HepG2 (cell line): ENCODE data around the gene CD300LF. TPM values are rescaled to one million over a fixed set of nuclear protein-coding genes. Genes with fewer than 3 reads are reported as not detected.

Source experiments
- BHLHE40 ChIP-seq: IDR thresholded peaks from 2 replicates; pipeline ENCODE4 v1.6.1; 2011; ENCODE audit warnings: low read length, improper control_type of control experiment
- CCAR2 ChIP-seq: fragments of 200-400 bp; formaldehyde crosslinking; optimal IDR thresholded peaks from 2 replicates; pipeline ENCODE3; 2018; ENCODE audit warnings: low read depth, mild to moderate bottlenecking, low read length, moderate library complexity
- EP300 ChIP-seq, 3 experiments: sonication (generic) in 1 of 3; formaldehyde crosslinking in 1 of 3; IDR thresholded peaks; 2 replicates each; pipeline versions ENCODE4 v1.5.1 to v1.6.1; 2011 to 2020; ENCODE audit warnings: low read depth in 2 of 3, low read length in 2 of 3, borderline replicate concordance in 1 of 3, improper control_type of control experiment in 1 of 3, mild to moderate bottlenecking in 1 of 3, missing genetic modification reagents in 1 of 3, moderate library complexity in 1 of 3
- KLF16 ChIP-seq, 2 experiments: sonication (generic) in 1 of 2; formaldehyde crosslinking in 1 of 2; IDR thresholded peaks; 2 replicates each; pipeline versions ENCODE4 v1.6.1 to v1.8.0; 2016 to 2023; ENCODE audit warnings: missing genetic modification reagents in 2 of 2, missing compliant biosample characterization in 1 of 2
- NFKBIZ ChIP-seq: IDR thresholded peaks from 2 replicates; pipeline ENCODE4 v1.6.1; 2018; ENCODE audit warnings: missing genetic modification reagents, missing compliant biosample characterization
- PHF8 ChIP-seq: sonication (generic); formaldehyde crosslinking; IDR thresholded peaks from 2 replicates; pipeline ENCODE4 v1.5.0; 2020; ENCODE audit warnings: missing genetic modification reagents
- REXO4 ChIP-seq: sonication (generic); formaldehyde crosslinking; IDR thresholded peaks from 2 replicates; pipeline ENCODE4 v1.8.0; 2022; ENCODE audit warnings: missing genetic modification reagents, mild to moderate bottlenecking, borderline replicate concordance
- TBP ChIP-seq: sonication (generic); formaldehyde crosslinking; IDR thresholded peaks from 2 replicates; pipeline ENCODE4 v1.5.0; 2020; ENCODE audit warnings: missing genetic modification reagents
- TCF7 ChIP-seq: sonication (generic); IDR thresholded peaks from 2 replicates; pipeline ENCODE4 v1.6.1; 2016; ENCODE audit warnings: antibody characterized with exemption, low read depth
- ZBTB20 ChIP-seq: sonication (generic); formaldehyde crosslinking; IDR thresholded peaks from 2 replicates; pipeline ENCODE4 v1.8.1; 2023; ENCODE audit warnings: missing genetic modification reagents, low read depth, mild to moderate bottlenecking, borderline replicate concordance
- ZNF160 ChIP-seq: sonication (generic); formaldehyde crosslinking; IDR thresholded peaks from 2 replicates; pipeline ENCODE4 v1.8.0; 2022; ENCODE audit warnings: mild to moderate bottlenecking, inconsistent platforms, missing genetic modification reagents
- ZNF3 ChIP-seq: IDR thresholded peaks from 2 replicates; pipeline ENCODE4 v1.7.0; 2017; ENCODE audit warnings: inconsistent platforms
- ZNF430 ChIP-seq: sonication (generic); formaldehyde crosslinking; IDR thresholded peaks from 2 replicates; pipeline ENCODE4 v1.9.0; 2021; ENCODE audit warnings: mild to moderate bottlenecking, missing genetic modification reagents
- ZNF431 ChIP-seq: sonication (generic); formaldehyde crosslinking; IDR thresholded peaks from 2 replicates; pipeline ENCODE4 v1.9.0; 2022; ENCODE audit warnings: missing genetic modification reagents, low read depth, mild to moderate bottlenecking, borderline replicate concordance
- ZNF496 ChIP-seq: sonication (generic); formaldehyde crosslinking; IDR thresholded peaks from 2 replicates; pipeline ENCODE4 v1.8.1; 2023; ENCODE audit warnings: mild to moderate bottlenecking, moderate library complexity, missing genetic modification reagents; ENCODE audit not compliant: insufficient replicate concordance
- ZSCAN30 ChIP-seq: sonication (generic); formaldehyde crosslinking; IDR thresholded peaks from 2 replicates; pipeline ENCODE4 v1.5.0; 2020; ENCODE audit warnings: mild to moderate bottlenecking, missing genetic modification reagents
- polyA plus RNA-seq, 8 experiments: library from polyadenylated mRNA; depleted of rRNA in 3 of 8; stranded (reverse) in 7 of 8; unstranded in 1 of 8; fragments of >200 nt; fragmentation: Illumina TruSeq in 4 of 8; extraction: Trizol in 4 of 8; gene quantifications; 2 replicates each; pipeline versions ENCODE4 v1.2.1 to v1.2.3, GENCODE V29; 2011 to 2016; ENCODE audit warnings: low read depth in 4 of 8, missing spikeins in 1 of 8, mixed read lengths in 1 of 8; ENCODE audit not compliant: insufficient read depth in 1 of 8
- total RNA-seq, 5 experiments: library from RNA; depleted of rRNA; stranded (reverse); fragments of >200 nt; fragmentation: Illumina TruSeq; extraction: Trizol; gene quantifications; 2 replicates each; pipeline ENCODE4 v1.2.3, GENCODE V29; 2016; ENCODE audit warnings: low read depth in 1 of 5
- TF ChIP-seq, protein P1 (sequence below): sonication (generic); formaldehyde crosslinking; IDR thresholded peaks from 2 replicates; pipeline ENCODE4 v1.4.0; 2020; ENCODE audit warnings: missing genetic modification reagents, mild to moderate bottlenecking, borderline replicate concordance
- TF ChIP-seq, protein P2 (sequence below): sonication (generic); formaldehyde crosslinking; IDR thresholded peaks from 2 replicates; pipeline ENCODE4 v1.4.0; 2020; ENCODE audit warnings: missing genetic modification reagents
- TF ChIP-seq, protein P3 (sequence below): IDR thresholded peaks from 2 replicates; pipeline ENCODE4 v1.6.1; 2016; ENCODE audit warnings: missing compliant biosample characterization, missing genetic modification reagents, borderline replicate concordance
- TF ChIP-seq, protein P4 (sequence below): IDR thresholded peaks from 2 replicates; pipeline ENCODE4 v1.6.1; 2016; ENCODE audit warnings: missing compliant biosample characterization, missing genetic modification reagents, borderline replicate concordance
- TF ChIP-seq, protein P5 (sequence below): sonication (generic); formaldehyde crosslinking; IDR thresholded peaks from 2 replicates; pipeline ENCODE4 v1.4.0; 2020; ENCODE audit warnings: missing genetic modification reagents; ENCODE audit errors: not compliant biosample characterization

The CD300LF gene
- total and polyA plus RNA-seq, 2 of the 13 experiments (the other 11 are each of a cell fraction or from before 2014, with no cell fraction given): not detected

DNA sequence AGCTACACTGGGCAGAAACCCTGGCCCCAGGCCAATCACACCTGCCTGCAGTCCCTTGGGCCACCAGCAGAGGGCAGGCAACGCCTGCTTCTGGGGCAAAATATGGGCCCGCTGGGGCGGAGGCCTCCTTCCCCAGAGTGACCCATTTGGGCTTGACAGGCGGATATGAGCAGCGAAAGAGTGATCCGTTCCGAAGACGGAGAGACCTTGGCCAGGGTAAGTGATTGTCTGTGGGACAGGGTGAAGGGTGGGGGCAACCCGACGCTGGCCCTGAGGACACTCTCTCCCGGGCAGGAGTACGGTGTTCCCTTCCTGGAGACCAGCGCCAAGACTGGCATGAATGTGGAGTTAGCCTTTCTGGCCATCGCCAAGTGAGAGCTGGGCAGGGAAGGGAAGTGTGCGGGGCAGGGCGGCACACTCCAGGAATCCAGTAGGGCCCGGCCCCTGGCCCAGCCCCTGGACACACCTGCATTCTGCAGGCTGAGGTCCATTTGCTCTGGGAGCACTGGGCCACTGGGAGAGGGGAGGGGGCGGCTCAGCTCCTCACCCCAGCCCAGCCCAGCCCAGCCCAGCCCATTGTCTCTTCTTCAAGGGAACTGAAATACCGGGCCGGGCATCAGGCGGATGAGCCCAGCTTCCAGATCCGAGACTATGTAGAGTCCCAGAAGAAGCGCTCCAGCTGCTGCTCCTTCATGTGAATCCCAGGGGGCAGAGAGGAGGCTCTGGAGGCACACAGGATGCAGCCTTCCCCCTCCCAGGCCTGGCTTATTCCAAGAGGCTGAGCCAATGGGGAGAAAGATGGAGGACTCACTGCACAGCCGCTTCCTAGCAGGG lies 32.2 kb upstream of the CD300LF start (continued):
- TF ChIP-seq, protein P1, sequence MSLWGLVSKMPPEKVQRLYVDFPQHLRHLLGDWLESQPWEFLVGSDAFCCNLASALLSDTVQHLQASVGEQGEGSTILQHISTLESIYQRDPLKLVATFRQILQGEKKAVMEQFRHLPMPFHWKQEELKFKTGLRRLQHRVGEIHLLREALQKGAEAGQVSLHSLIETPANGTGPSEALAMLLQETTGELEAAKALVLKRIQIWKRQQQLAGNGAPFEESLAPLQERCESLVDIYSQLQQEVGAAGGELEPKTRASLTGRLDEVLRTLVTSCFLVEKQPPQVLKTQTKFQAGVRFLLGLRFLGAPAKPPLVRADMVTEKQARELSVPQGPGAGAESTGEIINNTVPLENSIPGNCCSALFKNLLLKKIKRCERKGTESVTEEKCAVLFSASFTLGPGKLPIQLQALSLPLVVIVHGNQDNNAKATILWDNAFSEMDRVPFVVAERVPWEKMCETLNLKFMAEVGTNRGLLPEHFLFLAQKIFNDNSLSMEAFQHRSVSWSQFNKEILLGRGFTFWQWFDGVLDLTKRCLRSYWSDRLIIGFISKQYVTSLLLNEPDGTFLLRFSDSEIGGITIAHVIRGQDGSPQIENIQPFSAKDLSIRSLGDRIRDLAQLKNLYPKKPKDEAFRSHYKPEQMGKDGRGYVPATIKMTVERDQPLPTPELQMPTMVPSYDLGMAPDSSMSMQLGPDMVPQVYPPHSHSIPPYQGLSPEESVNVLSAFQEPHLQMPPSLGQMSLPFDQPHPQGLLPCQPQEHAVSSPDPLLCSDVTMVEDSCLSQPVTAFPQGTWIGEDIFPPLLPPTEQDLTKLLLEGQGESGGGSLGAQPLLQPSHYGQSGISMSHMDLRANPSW (CRISPR knock-in tag): no peak
- TF ChIP-seq ZNF496 (no peak), ZNF3 (CRISPR knock-in tag) (no peak), ZBTB20 (CRISPR knock-in tag) (no peak; the same call in 1 of the 2 replicates), BHLHE40 (peak; percentile 51; the same call in 1 of the 2 replicates), ZNF160 (CRISPR knock-in tag) (no peak), ZSCAN30 (no peak), ZNF430 (CRISPR knock-in tag) (0 out of 2 replicates have a peak, but pooled peaks have one; percentile 18), REXO4 (CRISPR knock-in tag) (no peak), NFKBIZ (peak; percentile 54; the same call in 1 of the 2 replicates), TCF7 (no peak), PHF8 (CRISPR knock-in tag) (peak; percentile 59), EP300 (IDR thresholded peaks at IDR 0.05; ENCODE audit: low read depth in 2 of 2, low read length in 2 of 2) (no peak), EP300 (CRISPR knock-in tag; IDR thresholded peaks at IDR 0.05; ENCODE audit: borderline replicate concordance) (no peak), ZNF431 (CRISPR knock-in tag) (no peak), KLF16 (CRISPR knock-in tag; IDR thresholded peaks at IDR 0.05) (peak in 1 of 2 experiments; percentile 83; a peak in 2 of 4 replicates), TBP (CRISPR knock-in tag) (no peak), CCAR2 (no peak)
- TF ChIP-seq, protein P2, sequence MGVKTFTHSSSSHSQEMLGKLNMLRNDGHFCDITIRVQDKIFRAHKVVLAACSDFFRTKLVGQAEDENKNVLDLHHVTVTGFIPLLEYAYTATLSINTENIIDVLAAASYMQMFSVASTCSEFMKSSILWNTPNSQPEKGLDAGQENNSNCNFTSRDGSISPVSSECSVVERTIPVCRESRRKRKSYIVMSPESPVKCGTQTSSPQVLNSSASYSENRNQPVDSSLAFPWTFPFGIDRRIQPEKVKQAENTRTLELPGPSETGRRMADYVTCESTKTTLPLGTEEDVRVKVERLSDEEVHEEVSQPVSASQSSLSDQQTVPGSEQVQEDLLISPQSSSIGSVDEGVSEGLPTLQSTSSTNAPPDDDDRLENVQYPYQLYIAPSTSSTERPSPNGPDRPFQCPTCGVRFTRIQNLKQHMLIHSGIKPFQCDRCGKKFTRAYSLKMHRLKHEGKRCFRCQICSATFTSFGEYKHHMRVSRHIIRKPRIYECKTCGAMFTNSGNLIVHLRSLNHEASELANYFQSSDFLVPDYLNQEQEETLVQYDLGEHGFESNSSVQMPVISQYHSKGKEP (CRISPR knock-in tag): no peak
- TF ChIP-seq, protein P3, sequence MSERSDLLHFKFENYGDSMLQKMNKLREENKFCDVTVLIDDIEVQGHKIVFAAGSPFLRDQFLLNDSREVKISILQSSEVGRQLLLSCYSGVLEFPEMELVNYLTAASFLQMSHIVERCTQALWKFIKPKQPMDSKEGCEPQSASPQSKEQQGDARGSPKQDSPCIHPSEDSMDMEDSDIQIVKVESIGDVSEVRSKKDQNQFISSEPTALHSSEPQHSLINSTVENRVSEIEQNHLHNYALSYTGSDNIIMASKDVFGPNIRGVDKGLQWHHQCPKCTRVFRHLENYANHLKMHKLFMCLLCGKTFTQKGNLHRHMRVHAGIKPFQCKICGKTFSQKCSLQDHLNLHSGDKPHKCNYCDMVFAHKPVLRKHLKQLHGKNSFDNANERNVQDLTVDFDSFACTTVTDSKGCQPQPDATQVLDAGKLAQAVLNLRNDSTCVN (CRISPR knock-in tag): peak; percentile 57; the same call in 1 of the 2 replicates
- TF ChIP-seq, protein P4, sequence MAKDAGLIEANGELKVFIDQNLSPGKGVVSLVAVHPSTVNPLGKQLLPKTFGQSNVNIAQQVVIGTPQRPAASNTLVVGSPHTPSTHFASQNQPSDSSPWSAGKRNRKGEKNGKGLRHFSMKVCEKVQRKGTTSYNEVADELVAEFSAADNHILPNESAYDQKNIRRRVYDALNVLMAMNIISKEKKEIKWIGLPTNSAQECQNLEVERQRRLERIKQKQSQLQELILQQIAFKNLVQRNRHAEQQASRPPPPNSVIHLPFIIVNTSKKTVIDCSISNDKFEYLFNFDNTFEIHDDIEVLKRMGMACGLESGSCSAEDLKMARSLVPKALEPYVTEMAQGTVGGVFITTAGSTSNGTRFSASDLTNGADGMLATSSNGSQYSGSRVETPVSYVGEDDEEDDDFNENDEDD (CRISPR knock-in tag): no peak
- TF ChIP-seq, protein P5, sequence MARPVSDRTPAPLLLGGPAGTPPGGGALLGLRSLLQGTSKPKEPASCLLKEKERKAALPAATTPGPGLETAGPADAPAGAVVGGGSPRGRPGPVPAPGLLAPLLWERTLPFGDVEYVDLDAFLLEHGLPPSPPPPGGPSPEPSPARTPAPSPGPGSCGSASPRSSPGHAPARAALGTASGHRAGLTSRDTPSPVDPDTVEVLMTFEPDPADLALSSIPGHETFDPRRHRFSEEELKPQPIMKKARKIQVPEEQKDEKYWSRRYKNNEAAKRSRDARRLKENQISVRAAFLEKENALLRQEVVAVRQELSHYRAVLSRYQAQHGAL (CRISPR knock-in tag): no peak
